DOHH2 (cell line): Measurements from ENCODE around the gene KIF16B.

Experiments used
- CTCF ChIP-seq: fragments of 200-600 bp; sonication (generic); IDR thresholded peaks from one replicate; pipeline ENCODE4 v1.5.1; 2014; ENCODE audit warnings: antibody characterized with exemption, mild to moderate bottlenecking, low read depth, low read length; ENCODE audit not compliant: poor library complexity, severe bottlenecking
- EZH2phosphoT487 ChIP-seq: fragments of 200-600 bp; sonication (generic); IDR thresholded peaks from 2 replicates; pipeline ENCODE4 v1.6.1; 2017; ENCODE audit warnings: borderline replicate concordance, mild to moderate bottlenecking, antibody characterized with exemption, low read length, moderate library complexity, mixed read lengths

- no peak for TF ChIP-seq CTCF
- no peak for TF ChIP-seq EZH2phosphoT487
Observed at GRCh38 chr20:16399801-16400200, 173.4 kb downstream of the KIF16B start.
